AG09319 (cell line): ENCODE results near the gene TMEM217.

ENCODE experiments used
- DNase-seq: peaks from one replicate; pipeline ENCODE4 v3.0.0-alpha.2; 2010; ENCODE audit warnings: low read depth; ENCODE audit errors: extremely low read depth
- TF ChIP-seq, protein P1 (sequence below): IDR thresholded peaks from 2 replicates; pipeline ENCODE4 v1.5.1; 2011; ENCODE audit warnings: low read depth, mild to moderate bottlenecking, inconsistent platforms, low read length, moderate library complexity

Gene TMEM217

DNA sequence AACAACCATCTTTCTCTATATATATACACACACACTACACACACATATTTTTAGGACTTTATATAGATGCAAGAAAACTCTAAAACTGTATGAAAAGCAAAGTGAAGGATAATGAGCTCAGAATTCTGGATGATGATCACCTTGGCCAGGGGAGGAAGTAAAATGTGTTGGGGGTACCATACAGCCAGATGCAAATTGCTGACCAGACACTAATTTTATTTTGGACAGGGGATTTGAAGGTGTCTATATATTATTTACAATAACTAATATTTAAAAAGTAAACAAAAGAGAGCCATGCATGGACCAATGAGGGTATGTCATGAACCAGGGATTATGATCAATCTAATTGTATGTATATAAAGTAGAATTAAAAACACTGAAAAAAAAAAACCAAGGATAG, 20.2 kb downstream of the TMEM217 start:
- DNase-seq, result no peak
- TF ChIP-seq, protein P1, sequence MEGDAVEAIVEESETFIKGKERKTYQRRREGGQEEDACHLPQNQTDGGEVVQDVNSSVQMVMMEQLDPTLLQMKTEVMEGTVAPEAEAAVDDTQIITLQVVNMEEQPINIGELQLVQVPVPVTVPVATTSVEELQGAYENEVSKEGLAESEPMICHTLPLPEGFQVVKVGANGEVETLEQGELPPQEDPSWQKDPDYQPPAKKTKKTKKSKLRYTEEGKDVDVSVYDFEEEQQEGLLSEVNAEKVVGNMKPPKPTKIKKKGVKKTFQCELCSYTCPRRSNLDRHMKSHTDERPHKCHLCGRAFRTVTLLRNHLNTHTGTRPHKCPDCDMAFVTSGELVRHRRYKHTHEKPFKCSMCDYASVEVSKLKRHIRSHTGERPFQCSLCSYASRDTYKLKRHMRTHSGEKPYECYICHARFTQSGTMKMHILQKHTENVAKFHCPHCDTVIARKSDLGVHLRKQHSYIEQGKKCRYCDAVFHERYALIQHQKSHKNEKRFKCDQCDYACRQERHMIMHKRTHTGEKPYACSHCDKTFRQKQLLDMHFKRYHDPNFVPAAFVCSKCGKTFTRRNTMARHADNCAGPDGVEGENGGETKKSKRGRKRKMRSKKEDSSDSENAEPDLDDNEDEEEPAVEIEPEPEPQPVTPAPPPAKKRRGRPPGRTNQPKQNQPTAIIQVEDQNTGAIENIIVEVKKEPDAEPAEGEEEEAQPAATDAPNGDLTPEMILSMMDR, result no peak

DNA sequence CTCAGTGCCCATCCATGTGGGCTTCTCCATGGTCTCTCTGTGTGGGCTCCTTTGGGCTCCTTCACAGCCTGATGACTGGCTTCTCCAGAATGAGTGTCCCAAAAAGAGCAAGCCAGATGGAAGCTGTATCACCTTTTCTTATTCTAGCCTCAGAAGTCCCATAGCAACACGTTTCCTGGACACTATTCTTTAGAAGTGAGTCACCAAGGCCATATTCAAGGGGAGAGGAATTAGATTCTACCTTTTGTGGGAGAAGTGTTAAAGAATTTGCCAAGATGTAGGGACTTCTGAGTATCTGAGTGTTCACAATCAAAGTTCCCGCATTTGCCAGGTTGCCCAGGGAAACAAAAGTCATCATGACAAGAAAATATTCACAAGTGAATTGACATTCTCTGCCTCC, 21.0 kb downstream of the TMEM217 start:
- no peak for DNase-seq
- TF ChIP-seq, protein P1, result no peak

DNA sequence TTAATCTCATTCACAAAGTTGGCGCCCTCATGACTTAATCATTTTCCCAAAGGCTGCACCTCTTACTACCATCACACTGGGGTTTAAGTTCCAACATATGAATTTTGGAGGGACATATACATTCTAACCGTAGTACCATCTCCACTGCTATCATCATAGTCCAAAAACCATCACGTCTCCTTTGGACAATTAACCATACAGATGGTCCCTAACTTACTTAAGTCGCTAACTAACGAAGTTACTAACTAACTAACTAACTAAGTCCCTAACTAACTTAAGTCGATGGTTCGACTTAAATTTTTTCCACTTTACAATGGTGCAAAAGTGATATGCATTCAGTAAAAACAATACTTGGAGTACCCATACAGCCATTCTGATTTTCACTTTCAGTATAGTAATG, 24.4 kb downstream of the TMEM217 start:
- DNase-seq, result no peak
- TF ChIP-seq, protein P1, result no peak

DNA sequence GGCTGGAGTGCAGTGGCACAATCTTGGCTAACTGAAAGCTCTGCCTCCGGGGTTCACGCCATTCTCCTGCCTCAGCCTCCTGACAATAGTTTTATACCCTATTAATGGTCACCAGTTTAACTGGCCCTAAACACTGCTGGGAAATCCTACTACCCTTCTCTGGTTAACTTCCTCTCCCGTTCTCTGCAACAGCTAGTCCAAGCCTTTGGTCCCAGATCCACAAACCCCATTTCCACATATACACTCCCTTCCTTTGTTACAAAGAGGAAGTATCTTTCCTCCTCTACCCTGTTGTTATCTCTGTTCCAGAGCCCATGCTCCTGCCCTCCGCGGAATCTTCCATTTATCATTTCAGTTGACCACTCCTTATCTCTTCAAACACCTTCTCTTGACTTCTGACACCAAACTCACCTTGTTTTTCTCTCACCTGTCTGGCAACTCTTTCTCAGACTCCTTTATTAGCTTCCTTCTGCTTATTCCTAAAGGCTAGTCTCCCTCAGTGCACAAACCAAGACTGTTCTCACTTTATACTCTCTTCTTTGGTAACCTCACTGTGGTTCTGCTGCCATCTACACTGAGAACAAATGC, 25.4 kb downstream of the TMEM217 start:
- DNase-seq, result no peak
- TF ChIP-seq, protein P1, result no peak

DNA sequence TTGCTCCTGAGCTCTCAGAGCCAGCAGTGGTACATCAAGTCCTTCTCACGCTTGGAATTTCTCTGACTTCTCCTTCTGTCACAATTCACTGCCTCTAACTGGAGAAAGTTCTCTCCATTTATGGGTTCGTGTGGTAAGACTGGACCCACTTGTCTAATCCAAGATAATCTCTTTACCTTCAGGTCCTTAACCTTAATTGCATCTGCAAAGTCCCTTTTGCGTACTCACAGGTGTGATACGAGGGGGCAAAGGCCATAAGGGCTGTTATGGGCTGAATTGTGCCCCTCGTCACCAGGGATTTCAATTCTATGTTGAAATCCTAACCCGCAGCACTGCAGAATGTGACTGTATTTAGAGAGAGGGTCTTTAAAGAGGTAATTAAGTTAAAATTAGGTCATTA, 27.8 kb downstream of the TMEM217 start:
- TF ChIP-seq, protein P1, result no peak
- no peak for DNase-seq

DNA sequence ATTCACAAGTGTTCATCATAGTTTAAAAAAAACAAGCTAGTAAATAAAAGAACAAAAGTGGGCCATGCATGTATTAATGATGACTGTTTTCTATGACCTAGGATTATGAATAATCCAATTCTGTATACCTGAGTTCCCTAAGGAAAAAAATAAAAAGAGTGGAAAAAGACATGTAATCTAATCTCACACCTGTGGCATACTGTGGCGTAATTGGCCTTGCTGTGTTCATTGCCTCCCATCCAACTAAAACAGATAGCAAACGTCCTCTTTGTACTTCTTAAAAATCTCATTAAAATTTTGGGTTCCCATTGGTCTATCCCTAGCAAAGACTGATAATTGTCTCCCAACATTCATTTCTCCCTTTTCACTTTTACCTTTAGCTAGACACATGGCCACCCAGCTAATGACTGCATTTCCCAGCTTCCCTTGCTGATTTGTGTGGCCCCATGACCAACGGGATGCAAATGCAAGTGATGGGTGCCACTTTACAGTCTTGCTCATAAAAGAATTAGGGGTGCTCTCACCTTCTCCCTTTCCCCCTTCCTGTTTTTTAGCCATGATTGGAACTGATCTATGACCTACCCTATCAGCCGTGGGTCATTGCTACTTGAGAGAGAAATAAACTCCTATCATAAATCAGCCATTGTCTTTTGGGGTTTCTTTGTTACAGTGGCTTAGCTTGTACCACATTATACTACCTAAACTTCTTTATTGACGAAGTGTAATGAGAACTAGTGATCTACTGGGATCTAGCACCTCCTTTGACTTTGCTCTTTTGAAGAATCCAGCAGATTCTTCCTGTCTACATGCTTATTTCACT, 32.4 kb downstream of the TMEM217 start:
- TF ChIP-seq, protein P1, result no peak
- DNase-seq, result no peak

DNA sequence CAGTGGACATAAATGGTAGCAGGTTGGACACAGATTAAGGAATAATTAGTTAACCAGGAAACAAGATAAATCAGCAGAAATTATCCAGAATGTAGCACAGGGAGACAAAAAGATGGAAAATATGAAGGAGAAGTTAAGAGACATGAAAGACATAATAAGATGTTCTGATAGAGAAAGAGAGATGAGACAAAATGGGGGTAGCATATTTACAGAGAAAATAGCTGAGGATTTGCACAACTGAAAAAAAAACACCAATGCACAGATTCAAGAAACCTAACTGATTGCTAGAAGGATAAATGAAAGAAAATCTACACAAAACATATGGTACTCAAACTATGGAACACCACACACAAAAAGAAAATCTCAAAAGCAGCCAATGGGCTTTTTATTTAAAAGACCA, 35.0 kb downstream of the TMEM217 start:
- TF ChIP-seq, protein P1, result no peak
- DNase-seq, result no peak
